GM19025 (cell line): ENCODE measurements around the gene IFNB1.
A peak's percentile ranks its signal among the peaks of the same experiment; 100 is the strongest.

Experiments
- ATAC-seq: cut with Tn5 transposase; IDR thresholded peaks from one replicate; pipeline ENCODE4 v1.9.1; 2021; ENCODE audit warnings: mild to moderate bottlenecking, low read depth, moderate library complexity; ENCODE audit not compliant: unreplicated experiment

The IFNB1 gene

GRCh38 chr9:21077781-21078180 lies at the start of gene IFNB1:
IFNB1 (minus strand) TSS chr9:21077942; CDS start chr9:21077869, 73 bp downstream.
- no peak for ATAC-seq

GRCh38 chr9:21121595-21122251 lies 44.0 kb upstream of the IFNB1 start:
- ATAC-seq = peak; percentile 44

GRCh38 chr9:21121079-21121478 lies 43.3 kb upstream of the IFNB1 start:
- no peak for ATAC-seq

- no peak for ATAC-seq
Observed at GRCh38 chr9:21119093-21119770, 41.5 kb upstream of the IFNB1 start.

- ATAC-seq = no peak
Observed at GRCh38 chr9:21114311-21114710, 36.6 kb upstream of the IFNB1 start.

- ATAC-seq = no peak
Observed at GRCh38 chr9:21110708-21111576, 33.2 kb upstream of the IFNB1 start.

DNA sequence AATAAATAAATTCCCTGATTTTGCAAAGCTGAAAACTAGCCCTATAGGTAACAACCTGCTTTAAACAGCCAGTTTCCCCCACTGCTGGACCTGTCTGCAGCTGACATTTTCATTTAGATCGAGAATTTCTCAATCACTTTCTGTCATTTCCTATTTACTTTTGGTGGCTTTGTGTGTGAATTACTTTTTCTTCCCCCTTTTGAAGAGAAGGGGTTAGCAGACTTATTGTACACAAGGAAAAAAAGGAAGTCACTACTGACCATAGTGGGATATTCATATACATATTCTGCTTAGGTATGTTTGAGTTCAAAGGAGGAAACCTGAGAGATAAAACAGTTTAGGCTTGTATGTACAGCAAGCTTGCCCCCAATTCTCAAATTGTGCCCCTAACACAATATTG lies 27.0 kb upstream of the IFNB1 start:
- no peak for ATAC-seq

DNA sequence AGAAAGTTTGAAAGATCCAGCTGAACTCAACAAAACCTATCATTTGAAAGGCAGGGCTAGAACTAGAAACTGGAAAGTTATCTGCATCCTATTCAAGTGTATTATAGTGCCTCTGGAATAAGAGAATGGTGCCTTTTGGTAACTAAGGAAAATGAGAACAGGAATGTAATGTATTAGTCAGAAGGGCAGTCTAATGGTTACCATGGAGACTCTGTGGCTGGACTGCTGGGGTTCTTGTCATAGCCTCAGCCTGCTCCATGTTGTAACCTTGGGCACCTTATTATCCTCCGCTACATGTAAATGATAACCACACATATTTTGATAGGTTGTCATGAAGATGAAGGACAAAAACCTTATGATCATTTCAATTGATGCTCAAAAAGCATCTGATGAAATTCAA lies 24.6 kb upstream of the IFNB1 start:
- no peak for ATAC-seq

DNA sequence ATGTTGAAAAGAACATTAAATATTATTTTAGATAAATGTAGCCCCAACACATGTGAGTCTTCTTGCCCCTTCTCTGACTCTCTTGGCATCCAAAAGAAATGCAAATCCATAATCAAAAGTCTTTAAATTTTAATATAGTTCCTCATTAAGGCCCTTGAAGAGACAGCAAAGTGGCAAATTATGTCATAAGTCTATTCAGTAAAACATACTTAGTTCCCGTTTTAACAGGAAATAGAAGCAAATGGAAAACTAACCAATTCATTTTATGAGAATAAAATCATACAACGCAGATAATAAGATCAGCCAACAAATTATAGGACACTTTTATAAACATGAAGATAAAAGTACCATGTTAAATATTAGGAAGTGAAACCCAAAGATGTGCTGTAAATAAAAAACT lies 20.1 kb upstream of the IFNB1 start:
- no peak for ATAC-seq

DNA sequence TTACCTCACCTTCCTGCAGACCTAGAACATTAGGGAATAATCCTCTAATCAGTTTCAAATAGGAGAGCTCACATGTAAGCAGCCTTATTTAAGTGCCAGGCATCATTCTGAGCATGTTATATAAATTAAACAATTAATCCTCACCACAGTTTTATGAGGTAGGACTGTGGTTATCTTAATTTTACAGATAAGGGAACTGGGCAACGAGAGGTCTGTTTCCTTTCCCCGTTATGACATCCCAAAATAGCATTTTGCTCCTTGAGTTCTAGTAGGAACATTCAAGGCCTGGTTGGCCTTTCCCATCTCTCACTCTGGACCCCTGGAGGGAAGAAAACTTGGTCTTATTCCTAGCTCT lies 19.1 kb upstream of the IFNB1 start:
- no peak for ATAC-seq

DNA sequence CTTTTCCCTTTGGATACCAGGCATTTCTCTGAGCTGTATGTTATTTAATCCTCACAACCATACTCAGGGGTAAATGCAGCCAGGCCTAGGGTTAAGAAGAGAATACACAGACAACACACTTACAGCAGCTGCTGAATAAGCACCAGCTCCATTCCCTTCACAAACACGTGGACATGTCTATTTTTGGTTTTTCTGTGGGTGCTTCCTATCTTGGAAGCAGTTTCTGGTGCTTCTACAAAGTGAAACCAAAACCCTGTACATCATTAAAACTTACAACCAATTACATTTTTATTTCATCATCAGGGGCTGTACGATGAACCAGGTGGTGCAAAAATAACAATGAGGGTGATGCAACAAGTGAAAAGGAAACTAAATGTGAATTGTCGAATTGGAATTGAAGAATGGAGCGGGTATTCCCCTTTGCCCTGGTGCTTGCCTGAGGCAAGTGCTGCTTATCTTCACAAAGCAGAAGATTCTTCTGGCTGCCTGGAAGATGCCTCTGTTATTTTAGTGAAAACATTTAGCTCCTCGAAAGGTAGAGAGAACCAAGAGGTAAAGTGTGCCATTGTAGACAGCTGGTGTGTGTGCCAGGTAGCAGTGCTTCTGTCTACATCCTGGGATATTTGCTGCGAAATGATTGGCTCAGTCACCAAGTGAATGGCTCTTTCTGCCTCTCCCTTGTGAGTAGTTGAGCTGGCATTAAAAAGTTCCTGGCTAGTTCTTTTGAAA lies 18.6 kb upstream of the IFNB1 start:
- peak; percentile 69 for ATAC-seq

DNA sequence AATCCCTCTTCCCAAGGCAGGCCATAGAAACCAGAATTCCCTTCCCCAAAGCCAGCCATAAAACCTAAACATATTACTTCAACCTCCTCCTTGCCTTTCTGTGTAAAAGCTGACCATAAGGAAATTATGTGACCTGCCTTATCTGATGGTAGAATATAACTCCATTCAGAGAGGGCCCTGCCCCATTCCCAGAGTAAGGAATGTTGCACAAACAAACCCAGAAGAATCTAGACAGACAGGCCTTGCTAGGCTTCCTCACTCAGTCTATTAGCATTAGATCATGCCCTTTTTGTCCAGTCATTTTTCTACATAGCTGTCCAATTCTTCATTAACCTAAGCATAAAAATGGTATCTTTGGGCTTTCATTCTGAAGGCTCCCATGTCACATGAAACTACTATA lies 17.8 kb upstream of the IFNB1 start:
- ATAC-seq = no peak

DNA sequence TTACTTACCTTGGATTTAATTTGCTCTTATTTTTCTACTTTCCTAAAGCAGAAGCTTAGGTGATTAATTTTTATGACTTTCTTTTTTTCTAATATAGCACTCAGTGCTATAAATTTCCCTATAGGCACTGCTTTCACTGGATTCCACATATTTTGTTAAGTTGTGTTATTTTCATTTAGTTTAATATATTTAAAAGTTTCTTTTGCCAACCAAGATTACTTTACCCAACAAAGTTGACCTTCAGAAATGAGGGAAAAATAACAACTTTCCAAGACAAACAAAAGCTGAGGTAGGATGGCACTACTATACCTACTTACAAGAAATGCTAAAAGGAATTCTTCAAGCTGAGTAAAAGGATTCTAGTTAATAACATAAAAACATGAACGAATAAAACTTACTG lies 8.8 kb upstream of the IFNB1 start:
- no peak for ATAC-seq

DNA sequence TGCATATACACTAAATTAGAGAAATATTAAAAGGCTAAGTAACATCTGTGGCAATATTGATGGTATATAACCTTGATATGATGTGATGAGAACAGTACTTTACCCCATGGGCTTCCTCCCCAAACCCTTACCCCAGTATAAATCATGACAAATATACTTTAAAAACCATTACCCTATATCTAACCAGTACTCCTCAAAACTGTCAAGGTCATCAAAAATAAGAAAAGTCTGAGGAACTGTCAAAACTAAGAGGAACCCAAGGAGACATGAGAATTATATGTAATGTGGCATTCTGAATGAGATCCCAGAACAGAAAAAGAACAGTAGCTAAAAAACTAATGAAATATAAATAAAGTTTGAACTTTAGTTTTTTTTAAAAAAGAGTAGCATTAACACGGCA lies 7.3 kb upstream of the IFNB1 start:
- no peak for ATAC-seq

GRCh38 chr9:21084242-21084850 lies 6.6 kb upstream of the IFNB1 start:
- no peak for ATAC-seq

DNA sequence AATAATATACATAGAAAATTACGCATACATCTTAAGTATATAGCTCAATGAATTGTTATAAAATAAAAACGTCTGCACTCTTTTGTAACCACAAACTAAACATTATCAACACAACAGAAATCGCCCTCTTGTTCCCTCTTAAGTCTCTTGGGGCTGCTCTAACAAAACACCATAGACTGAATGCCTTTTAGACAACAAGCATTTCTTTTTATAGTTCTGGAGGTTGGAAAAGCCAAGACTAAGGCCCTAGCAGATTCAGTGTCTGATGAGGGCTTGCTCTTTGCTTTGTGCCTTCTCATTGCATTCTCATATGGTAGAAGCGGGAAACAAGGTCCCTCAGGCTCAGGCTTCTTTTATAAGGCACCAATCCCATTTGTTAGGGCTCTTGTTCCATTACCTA lies 4.9 kb upstream of the IFNB1 start:
- ATAC-seq = no peak

GRCh38 chr9:21081999-21082398 lies 4.3 kb upstream of the IFNB1 start:
- no peak for ATAC-seq

DNA sequence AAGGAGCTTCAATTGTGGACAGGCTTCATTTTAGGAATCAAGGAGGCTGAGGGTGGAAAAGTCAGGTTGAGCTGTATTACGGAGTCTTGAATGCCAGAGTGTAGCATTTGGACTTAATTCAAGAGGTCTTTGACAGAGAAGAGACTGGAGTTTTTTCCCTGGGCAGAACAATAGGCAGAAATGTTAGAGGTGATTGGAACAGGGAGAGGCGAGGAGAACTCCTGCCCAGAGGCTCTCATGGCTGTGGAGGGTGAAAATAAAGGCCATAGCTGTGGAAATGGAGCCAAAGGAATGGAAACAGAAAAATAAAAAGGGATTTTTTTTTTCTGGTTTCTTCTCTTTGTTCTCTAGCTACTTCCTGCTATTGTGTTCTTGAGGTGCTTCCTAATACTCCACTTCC lies 3.7 kb upstream of the IFNB1 start:
- ATAC-seq = no peak

DNA sequence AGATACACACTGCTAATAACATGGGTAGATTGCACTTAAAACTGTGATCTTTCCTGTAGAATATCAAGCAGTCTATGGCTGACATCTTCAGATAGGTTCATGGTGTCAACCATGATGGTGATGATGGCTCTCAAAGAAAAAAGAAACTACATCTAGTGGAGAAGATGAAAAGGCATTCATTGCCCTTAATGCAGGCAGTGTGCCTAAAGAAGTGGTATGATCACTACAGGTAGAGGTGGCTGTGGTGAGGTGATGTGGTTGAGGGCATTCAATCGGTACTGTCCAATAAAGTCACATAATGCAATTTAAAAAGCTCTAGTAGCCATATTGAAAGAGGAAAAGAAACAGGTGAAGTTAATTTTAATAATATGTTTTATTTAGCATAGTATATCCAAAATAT lies 3.1 kb upstream of the IFNB1 start:
- ATAC-seq = no peak

- ATAC-seq = no peak
Observed at GRCh38 chr9:21078702-21079101, 960 bp upstream of the IFNB1 start.

DNA sequence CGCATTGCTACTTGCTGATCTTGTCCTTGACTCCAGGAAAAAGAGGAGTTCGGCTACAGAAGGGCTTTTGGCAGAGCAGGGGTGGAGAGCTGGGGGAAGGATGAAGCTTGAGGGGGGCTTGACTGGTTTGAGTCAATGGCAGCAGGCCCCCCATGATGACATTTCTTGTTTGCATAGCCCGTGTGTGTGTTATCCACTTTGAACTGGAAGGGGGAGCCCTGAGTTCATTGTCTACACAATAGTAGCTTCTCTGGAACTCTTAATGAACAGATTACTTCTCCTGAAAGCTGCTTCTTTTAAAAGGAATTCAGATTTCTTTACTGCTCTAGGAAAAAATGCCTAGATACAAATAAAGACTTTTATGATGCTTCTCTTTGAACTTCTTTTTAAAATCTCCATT lies 2.3 kb downstream of the IFNB1 start:
- ATAC-seq = no peak
